K562 (cell line): Measurements from ENCODE around the gene JUND. TPM values are rescaled to one million over a fixed set of nuclear protein-coding genes. Genes with fewer than 3 reads are reported as not detected.

Experiments
- ATAC-seq: fragments of 200-7000 bp; cut with Tn5 transposase; 3 replicates; pipeline ENCODE4 v1.9.1; 2020; ENCODE audit warnings: moderate library complexity
- BruUV-seq: library from RNA; stranded (reverse); fragments of 400-500 nt; replicated peaks from 2 replicates; lab custom pipeline; 2021; lab: Mats Ljungman, UMichigan
- CTCF ChIA-PET: fragments of 300-600 bp; formaldehyde crosslinking; extraction: SDS; loops from one replicate; lab custom pipeline; 2021; ENCODE audit warnings: low intra/inter-chr PET ratio; lab: Yijun Ruan, JAX
- POLR2A ChIA-PET: fragments of 300-600, 350-650 bp; sonication (Branson Sonifier 250); formaldehyde crosslinking; extraction: SDS; loops from one replicate; lab custom pipeline; 2021; ENCODE audit warnings: antibody characterized with exemption, inconsistent platforms; lab: Yijun Ruan, JAX
- DNase-seq, 4 experiments: peaks; one replicate each; pipeline versions ENCODE4 v3.0.0 to v3.0.0-alpha.2; 2011 to 2018; ENCODE audit warnings: low spot score in 3 of 4, mixed read lengths in 3 of 4; ENCODE audit errors: extremely low read depth in 1 of 4
- FAIRE-seq: peaks from 2 replicates; lab custom pipeline; 2011; peaks lifted over from hg19 to GRCh38; lab: Jason Lieb, UNC
- H2AFZ ChIP-seq: 2 replicates; pipeline ENCODE4 v1.6.0; 2011; ENCODE audit warnings: low read depth, low read length, control low read depth, inconsistent platforms
- H3K27ac ChIP-seq: fragments of 200-600 bp; 3 replicates; pipeline ENCODE4 v1.8.0; 2011; ENCODE audit warnings: low read depth, mild to moderate bottlenecking, control low read depth, inconsistent platforms, low read length, moderate library complexity, mixed read lengths; ENCODE audit errors: extremely low read depth
- H3K27me3 ChIP-seq, 2 experiments: fragments of 300-600 bp in 1 of 2; 2 replicates in 1 of 2; 3 replicates in 1 of 2; pipeline versions ENCODE4 v1.6.0 to v1.8.0; 2011; ENCODE audit warnings: inconsistent platforms in 2 of 2, low read length in 2 of 2, mild to moderate bottlenecking in 1 of 2, mixed read lengths in 1 of 2, moderate library complexity in 1 of 2; ENCODE audit not compliant: control insufficient read depth in 2 of 2, insufficient read depth in 2 of 2
- H3K36me3 ChIP-seq: fragments of 300-600 bp; 3 replicates; pipeline ENCODE4 v1.8.0; 2011; ENCODE audit warnings: mild to moderate bottlenecking, low read length, inconsistent platforms; ENCODE audit not compliant: control insufficient read depth, insufficient read depth
- H3K4me1 ChIP-seq, 2 experiments: fragments of 200-600 bp in 1 of 2; replicated peaks in 1 of 2; 2 replicates in 1 of 2; 3 replicates in 1 of 2; pipeline versions ENCODE4 v1.5.1 to v1.8.0; 2011; ENCODE audit warnings: inconsistent platforms in 2 of 2, low read length in 2 of 2, mild to moderate bottlenecking in 1 of 2, mixed read lengths in 1 of 2, moderate library complexity in 1 of 2; ENCODE audit not compliant: control insufficient read depth in 2 of 2, insufficient read depth in 2 of 2
- H3K4me2 ChIP-seq: 2 replicates; pipeline ENCODE4 v1.6.1; 2011; ENCODE audit warnings: low read length, control low read depth, inconsistent platforms, mixed read lengths; ENCODE audit not compliant: insufficient read depth
- H3K4me3 ChIP-seq: fragments of 200-600 bp; sonication (generic), shearing (Covaris generic); 2 replicates; pipeline ENCODE4 v1.5.1; 2016; ENCODE audit warnings: control low read depth, inconsistent platforms
- H3K79me2 ChIP-seq: fragments of 200-600 bp; 3 replicates; pipeline ENCODE4 v1.8.0; 2011; ENCODE audit warnings: low read length, inconsistent platforms; ENCODE audit not compliant: control insufficient read depth, insufficient read depth
- H3K9ac ChIP-seq, 2 experiments: 2 replicates each; pipeline versions ENCODE4 v1.6.0 to v1.6.1; 2011; ENCODE audit warnings: low read depth in 2 of 2, low read length in 2 of 2, control low read depth in 1 of 2, inconsistent platforms in 1 of 2, mild to moderate bottlenecking in 1 of 2, mixed read lengths in 1 of 2; ENCODE audit not compliant: insufficient read depth in 1 of 2
- H3K9me1 ChIP-seq: one replicate; pipeline ENCODE4 v1.6.0; 2011; ENCODE audit warnings: inconsistent platforms, mild to moderate bottlenecking, low read length, moderate library complexity; ENCODE audit not compliant: control insufficient read depth, insufficient read depth
- H3K9me3 ChIP-seq: replicated peaks from 2 replicates; pipeline ENCODE4 v1.5.1; 2011; ENCODE audit warnings: low read depth, low read length, inconsistent platforms; ENCODE audit not compliant: control insufficient read depth, insufficient read depth
- H4K20me1 ChIP-seq: replicated peaks from 2 replicates; pipeline ENCODE4 v1.6.1; 2011; ENCODE audit warnings: low read length, inconsistent platforms, mixed read lengths; ENCODE audit not compliant: control insufficient read depth, insufficient read depth
- CEBPG ChIP-seq, 3 experiments: fragments of 200-800 bp in 1 of 3; sonication (Bioruptor generic) in 1 of 3; sonication (generic) in 1 of 3; formaldehyde crosslinking in 1 of 3; IDR thresholded peaks in 2 of 3; conservative IDR thresholded peaks in 1 of 3; 2 replicates each; pipeline versions ENCODE4 v1.6.1 to v1.8.0; 2016 to 2022; ENCODE audit warnings: missing compliant biosample characterization in 2 of 3, missing genetic modification characterization in 2 of 3, mild to moderate bottlenecking in 1 of 3, missing genetic modification reagents in 1 of 3
- CHAMP1 ChIP-seq: fragments of 450-650 bp; IDR thresholded peaks from 2 replicates; pipeline ENCODE4 v1.6.1; 2016; ENCODE audit warnings: mild to moderate bottlenecking
- CTCFL ChIP-seq: IDR thresholded peaks from 2 replicates; pipeline ENCODE4 v1.6.1; 2011; ENCODE audit warnings: borderline replicate concordance, low read depth, mild to moderate bottlenecking, moderate library complexity, low read length; ENCODE audit not compliant: insufficient read depth, poor library complexity, severe bottlenecking
- GABPB2 ChIP-seq: fragments of 250-450 bp; sonication (Bioruptor Pico); conservative IDR thresholded peaks from 2 replicates; pipeline ENCODE4 v1.5.1; 2021; ENCODE audit warnings: mild to moderate bottlenecking
- HDAC6 ChIP-seq: IDR thresholded peaks from 2 replicates; pipeline ENCODE4 v1.6.1; 2012; ENCODE audit warnings: low read depth, mild to moderate bottlenecking, control low read depth, inconsistent platforms, low read length, moderate library complexity
- MAX ChIP-seq: sonication (generic); formaldehyde crosslinking; IDR thresholded peaks from 2 replicates; pipeline ENCODE4 v1.9.0; 2022; ENCODE audit warnings: mild to moderate bottlenecking, missing genetic modification reagents
- NCOA2 ChIP-seq, 2 experiments: fragments of 450-650 bp; IDR thresholded peaks; 2 replicates each; pipeline ENCODE4 v1.6.1; 2018; ENCODE audit warnings: mild to moderate bottlenecking in 2 of 2, moderate library complexity in 1 of 2; ENCODE audit not compliant: partially characterized antibody in 2 of 2
- NFIX ChIP-seq: fragments of 250-450 bp; sonication (Bioruptor Pico); IDR thresholded peaks from 2 replicates; pipeline ENCODE4 v1.4.0; 2020; ENCODE audit warnings: low read depth, mild to moderate bottlenecking, moderate library complexity
- NRF1 ChIP-seq, 2 experiments: fragments of 450-650 bp; IDR thresholded peaks in 1 of 2; conservative IDR thresholded peaks in 1 of 2; 2 replicates each; pipeline ENCODE4 v1.6.1; 2014; ENCODE audit warnings: mild to moderate bottlenecking in 2 of 2
- PTRF ChIP-seq: fragments of 450-650 bp; IDR thresholded peaks from 2 replicates; pipeline ENCODE4 v1.6.1; 2016; ENCODE audit warnings: mild to moderate bottlenecking, missing genetic modification characterization, missing compliant biosample characterization
- RFX5 ChIP-seq: IDR thresholded peaks from 2 replicates; pipeline ENCODE4 v1.6.1; 2011; ENCODE audit warnings: low read depth, mild to moderate bottlenecking, improper control_type of control experiment, low read length
- STAT5A ChIP-seq: IDR thresholded peaks from 2 replicates; pipeline ENCODE4 v1.6.1; 2012; ENCODE audit warnings: low read length, inconsistent platforms, borderline replicate concordance
- ZBTB26 ChIP-seq: fragments of 450-650 bp; formaldehyde crosslinking; IDR thresholded peaks from 2 replicates; pipeline ENCODE4 v1.4.0; 2022; ENCODE audit warnings: missing genetic modification characterization
- ZNF408 ChIP-seq: fragments of 250-450 bp; sonication (Bioruptor Pico); IDR thresholded peaks from 2 replicates; pipeline ENCODE4 v1.4.0; 2020; ENCODE audit warnings: low read depth, mild to moderate bottlenecking, moderate library complexity
- WGBS: fragments of 100-300 bp; shearing (Covaris generic); methylation state at CpG from one replicate; pipeline ENCODE4 v1.1.6; 2016; ENCODE audit warnings: low coverage, mixed read lengths; ENCODE audit not compliant: insufficient coverage; ENCODE audit errors: missing lambda C conversion rate; 5-methylcytosine and 5-hydroxymethylcytosine counted together
- in situ Hi-C: fragments of 300-500 bp; cut with MboI; formaldehyde crosslinking; loops from 4 replicates; pipeline ENCODE4 v1.15.0; 2018; ENCODE audit warnings: inconsistent platforms, mixed read lengths
- intact Hi-C: fragments of 100-400 bp; cut with micrococcal nuclease; formaldehyde crosslinking; loops from 2 replicates; pipeline ENCODE4 v1.14.2; 2022
- polyA plus RNA-seq, 8 experiments: library from polyadenylated mRNA; depleted of rRNA in 4 of 8; stranded (reverse) in 5 of 8; unstranded in 3 of 8; fragments of >200 nt; fragmentation: Nextera tagmentation in 2 of 8; fragmentation: Illumina TruSeq in 1 of 8; extraction: Ambion mirVana in 2 of 8; extraction: Trizol in 1 of 8; gene quantifications; 2 replicates each; pipeline versions ENCODE4 v1.2.1 to v1.2.3, GENCODE V29; 2011 to 2014; ENCODE audit warnings: inconsistent platforms in 1 of 8, missing spikeins in 1 of 8
- total RNA-seq, 7 experiments: library from RNA; depleted of rRNA in 6 of 7; stranded (reverse); fragments of >200 nt in 6 of 7; fragmentation: Illumina TruSeq in 2 of 7; extraction: Trizol in 2 of 7; gene quantifications; 2 replicates each; pipeline versions ENCODE4 v1.2.1 to v1.2.3, GENCODE V29; 2011 to 2021; ENCODE audit warnings: low replicate concordance in 1 of 7

The JUND gene
- total and polyA plus RNA-seq, 9 of the 15 experiments (the other 6 are each of a cell fraction or from before 2014, with no cell fraction given) = 6.4 to 286 (median 42.3) TPM

- peaks cover 0 to 4% of the 10 kb centered on the region in 2 experiments; a peak in 2 of 5 replicates for H3K27me3 ChIP-seq
- H3K4me3 ChIP-seq = no peak overlapping the region; the same call in 1 of the 2 replicates
- H4K20me1 ChIP-seq = peaks cover 5% of the 10 kb centered on the region; the same call in 1 of the 2 replicates
- no peak overlapping the region for H3K4me2 ChIP-seq
- DNase-seq = peak in 1 of 4 experiments; percentile 34
- peaks cover 15 to 32% of the 10 kb centered on the region in 2 experiments; a peak in 4 of 5 replicates for H3K4me1 ChIP-seq
- intact Hi-C loops (no loop called here), in situ Hi-C loops (no loop called here)
- POLR2A ChIA-PET = interaction anchor here (0.6 to 1.4 kb wide), 3 partner anchors 9 to 94 kb away, joined by 3 read pairs; no protein-coding TSS in a partner anchor
- H3K9me3 ChIP-seq = no peaks in the 10 kb centered on the region
- H3K27ac ChIP-seq = no peak overlapping the region
- ATAC-seq = no peak
- H3K9me1 ChIP-seq = peaks cover 6% of the 10 kb centered on the region
- CTCF ChIA-PET = no interaction called here
- H3K36me3 ChIP-seq = no peaks in the 10 kb centered on the region
- 13% methylated on average over 18 of the region's 18 CpGs for WGBS
- no peak for FAIRE-seq
- BruUV-seq = no TSS peak
- H3K9ac ChIP-seq = peak overlapping the region in 1 of 2 experiments; percentile 69; a peak in 2 of 4 replicates
- H3K79me2 ChIP-seq = no peaks in the 10 kb centered on the region
- H2AFZ ChIP-seq = no peak overlapping the region
- TF ChIP-seq ZNF408 (no peak), CEBPG (CRISPR knock-in tag; IDR thresholded peaks at IDR 0.05) (0 out of 2 replicates have a peak, but pooled peaks have one; percentile 37), CEBPG (tag; conservative IDR thresholded peaks at IDR 0.05 in 1 of 2, IDR thresholded peaks at IDR 0.05 in 1 of 2) (no peak), HDAC6 (no peak), CTCFL (no peak), NRF1 (conservative IDR thresholded peaks at IDR 0.05 in 1 of 2, IDR thresholded peaks at IDR 0.05 in 1 of 2) (peak; percentile 49 to 51; a peak in 3 of 4 replicates), ZBTB26 (CRISPR knock-in tag) (no peak), NCOA2 (IDR thresholded peaks at IDR 0.05; ENCODE audit: partially characterized antibody in 2 of 2) (no peak), CHAMP1 (no peak), NFIX (no peak), STAT5A (no peak), MAX (CRISPR knock-in tag) (peak; percentile 37), GABPB2 (CRISPR knock-in tag) (no peak), RFX5 (no peak), PTRF (tag) (no peak)
These were observed 50.3 kb downstream of the JUND start for GRCh38 chr19:18230941-18231734.
